ENCODE measurements around the gene PUM1. TPM values are rescaled to one million over a fixed set of nuclear protein-coding genes. Genes with fewer than 3 reads are reported as not detected.

PUM1 gene
- total and polyA plus RNA-seq, 8 donors, result 12.9 to 126 (median 78.5) TPM

DNA sequence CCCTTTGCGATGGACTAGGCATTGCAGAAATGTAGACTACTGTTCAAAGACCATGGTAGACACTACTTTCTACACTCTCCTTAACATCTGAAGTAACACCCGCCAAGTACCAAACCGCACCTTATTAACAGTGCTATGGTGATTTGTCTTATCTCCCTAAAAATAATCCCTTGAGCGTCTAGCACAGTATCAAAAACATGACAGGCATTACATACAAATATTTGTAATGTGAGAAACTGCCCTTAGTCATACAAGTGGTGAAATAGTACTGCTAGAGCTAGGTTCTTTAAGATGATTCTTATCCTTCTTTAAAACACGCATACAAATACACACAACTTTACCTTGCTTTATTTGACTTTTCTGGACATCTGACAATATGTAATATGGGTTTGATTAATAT lies 27.2 kb downstream of the PUM1 start:
- WGBS, 5 donors, result 56 to 76% (median 63%) methylated on average over 5 of the region's 5 CpGs
- H3K36me3 ChIP-seq, result peaks cover 5 to 26% (median 21%) of the 10 kb centered on the region in 4 donors
- TF ChIP-seq POLR2AphosphoS5 (IDR thresholded peaks at IDR 0.05), result no peak
- TF ChIP-seq, protein P1, sequence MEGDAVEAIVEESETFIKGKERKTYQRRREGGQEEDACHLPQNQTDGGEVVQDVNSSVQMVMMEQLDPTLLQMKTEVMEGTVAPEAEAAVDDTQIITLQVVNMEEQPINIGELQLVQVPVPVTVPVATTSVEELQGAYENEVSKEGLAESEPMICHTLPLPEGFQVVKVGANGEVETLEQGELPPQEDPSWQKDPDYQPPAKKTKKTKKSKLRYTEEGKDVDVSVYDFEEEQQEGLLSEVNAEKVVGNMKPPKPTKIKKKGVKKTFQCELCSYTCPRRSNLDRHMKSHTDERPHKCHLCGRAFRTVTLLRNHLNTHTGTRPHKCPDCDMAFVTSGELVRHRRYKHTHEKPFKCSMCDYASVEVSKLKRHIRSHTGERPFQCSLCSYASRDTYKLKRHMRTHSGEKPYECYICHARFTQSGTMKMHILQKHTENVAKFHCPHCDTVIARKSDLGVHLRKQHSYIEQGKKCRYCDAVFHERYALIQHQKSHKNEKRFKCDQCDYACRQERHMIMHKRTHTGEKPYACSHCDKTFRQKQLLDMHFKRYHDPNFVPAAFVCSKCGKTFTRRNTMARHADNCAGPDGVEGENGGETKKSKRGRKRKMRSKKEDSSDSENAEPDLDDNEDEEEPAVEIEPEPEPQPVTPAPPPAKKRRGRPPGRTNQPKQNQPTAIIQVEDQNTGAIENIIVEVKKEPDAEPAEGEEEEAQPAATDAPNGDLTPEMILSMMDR (IDR thresholded peaks at IDR 0.05), result no peak
- no peak for TF ChIP-seq POLR2A (IDR thresholded peaks at IDR 0.05)
- no peak for TF ChIP-seq EP300 (IDR thresholded peaks at IDR 0.05)
- H3K27ac ChIP-seq, result no peak overlapping the region
- no peak for DNase-seq
- H3K4me3 ChIP-seq, result no peak overlapping the region
- H3K4me1 ChIP-seq, result peaks cover 20 to 88% (median 53%) of the 10 kb centered on the region in 4 donors
- H3K9me3 ChIP-seq, result no peaks in the 10 kb centered on the region
- no peaks in the 10 kb centered on the region for H3K27me3 ChIP-seq
- intact Hi-C loops (cut with DNase I; ENCODE audit: low total_unique reads), result no loop called here

- Histone ChIP-seq H3K27ac (no peak overlapping the region), H3K27me3 (no peaks in the 10 kb centered on the region), H3K36me3 (peaks cover 0 to 14% (median 10%) of the 10 kb centered on the region in 4 donors), H3K4me1 (peaks cover 20 to 90% (median 52%) of the 10 kb centered on the region in 4 donors), H3K9me3 (no peaks in the 10 kb centered on the region), H3K4me3 (no peak overlapping the region)
- TF ChIP-seq, protein P1 (IDR thresholded peaks at IDR 0.05), result no peak
- TF ChIP-seq POLR2AphosphoS5 (IDR thresholded peaks at IDR 0.05) (no peak), EP300 (IDR thresholded peaks at IDR 0.05) (no peak), POLR2A (IDR thresholded peaks at IDR 0.05) (no peak)
- DNase-seq, result no peak
- intact Hi-C loops (cut with DNase I; ENCODE audit: low total_unique reads), result no loop called here
- WGBS, 5 donors, result 80 to 88% (median 83%) methylated on average over 8 of the region's 8 CpGs
Observed at GRCh38 chr1:31036749-31037500, 28.6 kb downstream of the PUM1 start.

DNA sequence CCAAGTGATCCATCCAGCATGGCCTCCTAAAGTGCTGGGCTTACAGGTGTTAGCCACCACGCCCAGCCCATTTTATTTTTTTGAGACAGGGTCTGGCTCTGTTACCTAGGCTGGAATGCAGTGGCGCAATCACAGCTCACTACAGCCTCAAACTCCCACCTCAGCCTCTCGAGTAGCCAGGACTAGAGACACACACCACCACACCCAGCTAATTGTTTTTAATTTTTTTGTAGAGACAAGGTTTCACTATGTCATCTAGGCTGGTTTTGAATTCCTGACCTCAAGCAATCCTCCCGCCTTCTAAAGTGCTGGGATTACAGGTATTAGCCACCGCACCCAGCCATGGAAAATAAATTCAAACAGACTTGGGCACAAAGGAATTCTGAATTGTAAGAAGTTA lies 31.9 kb downstream of the PUM1 start:
- Histone ChIP-seq H3K9me3 (no peaks in the 10 kb centered on the region), H3K27ac (no peak overlapping the region), H3K27me3 (no peaks in the 10 kb centered on the region), H3K4me3 (no peak overlapping the region), H3K4me1 (peaks cover 24 to 97% (median 49%) of the 10 kb centered on the region in 4 donors), H3K36me3 (peaks cover 0 to 7% (median 5%) of the 10 kb centered on the region in 4 donors)
- 86 to 96% (median 95%) methylated on average over 5 of the region's 5 CpGs for WGBS, 5 donors
- DNase-seq, result no peak
- TF ChIP-seq POLR2A (IDR thresholded peaks at IDR 0.05), result no peak
- TF ChIP-seq EP300 (IDR thresholded peaks at IDR 0.05), result no peak
- TF ChIP-seq, protein P1 (IDR thresholded peaks at IDR 0.05), result no peak
- no peak for TF ChIP-seq POLR2AphosphoS5 (IDR thresholded peaks at IDR 0.05)
- intact Hi-C loops (cut with DNase I; ENCODE audit: low total_unique reads), result no loop called here

- peaks cover 29 to 97% (median 54%) of the 10 kb centered on the region in 4 donors for H3K4me1 ChIP-seq
- WGBS, 5 donors, result 81 to 91% (median 85%) methylated on average over 1 of the region's 1 CpG
- intact Hi-C loops (cut with DNase I; ENCODE audit: low total_unique reads), result no loop called here
- H3K27me3 ChIP-seq, result no peaks in the 10 kb centered on the region
- H3K9me3 ChIP-seq, result no peaks in the 10 kb centered on the region
- H3K36me3 ChIP-seq, result peaks cover 0 to 12% (median 6%) of the 10 kb centered on the region in 4 donors
- TF ChIP-seq POLR2AphosphoS5 (IDR thresholded peaks at IDR 0.05) (no peak), POLR2A (IDR thresholded peaks at IDR 0.05) (no peak), EP300 (IDR thresholded peaks at IDR 0.05) (no peak)
- TF ChIP-seq, protein P1 (IDR thresholded peaks at IDR 0.05), result no peak
- no peak for DNase-seq
- H3K4me3 ChIP-seq, result no peak overlapping the region
- H3K27ac ChIP-seq, result no peak overlapping the region
Observed at GRCh38 chr1:31032266-31032665, 33.3 kb downstream of the PUM1 start.
